HUES48 (cell line): ENCODE data around the gene TP73.
A peak's percentile ranks its signal among the peaks of the same experiment; 100 is the strongest.

Source experiments
- H3K27ac ChIP-seq: one replicate; pipeline ENCODE4 v1.7.0; 2013; ENCODE audit warnings: low read depth, low read length, inconsistent platforms
- H3K27me3 ChIP-seq: 2 replicates; pipeline ENCODE4 v1.6.1; 2013; ENCODE audit warnings: mild to moderate bottlenecking, low read length; ENCODE audit not compliant: control insufficient read depth, insufficient read depth
- H3K36me3 ChIP-seq: 2 replicates; pipeline ENCODE4 v1.6.1; 2013; ENCODE audit warnings: low read length; ENCODE audit not compliant: control insufficient read depth, insufficient read depth
- H3K4me1 ChIP-seq: 2 replicates; pipeline ENCODE4 v1.6.1; 2013; ENCODE audit warnings: mild to moderate bottlenecking, low read length; ENCODE audit not compliant: control insufficient read depth, insufficient read depth
- H3K4me3 ChIP-seq: 2 replicates; pipeline ENCODE4 v1.5.1; 2013; ENCODE audit warnings: mild to moderate bottlenecking, low read depth, low read length
- H3K9ac ChIP-seq: 2 replicates; pipeline ENCODE4 v1.6.1; 2013; ENCODE audit warnings: mild to moderate bottlenecking, low read depth, low read length, moderate library complexity
- H3K9me3 ChIP-seq: 2 replicates; pipeline ENCODE4 v1.6.1; 2013; ENCODE audit warnings: low read length; ENCODE audit not compliant: control insufficient read depth, insufficient read depth

The TP73 gene

DNA sequence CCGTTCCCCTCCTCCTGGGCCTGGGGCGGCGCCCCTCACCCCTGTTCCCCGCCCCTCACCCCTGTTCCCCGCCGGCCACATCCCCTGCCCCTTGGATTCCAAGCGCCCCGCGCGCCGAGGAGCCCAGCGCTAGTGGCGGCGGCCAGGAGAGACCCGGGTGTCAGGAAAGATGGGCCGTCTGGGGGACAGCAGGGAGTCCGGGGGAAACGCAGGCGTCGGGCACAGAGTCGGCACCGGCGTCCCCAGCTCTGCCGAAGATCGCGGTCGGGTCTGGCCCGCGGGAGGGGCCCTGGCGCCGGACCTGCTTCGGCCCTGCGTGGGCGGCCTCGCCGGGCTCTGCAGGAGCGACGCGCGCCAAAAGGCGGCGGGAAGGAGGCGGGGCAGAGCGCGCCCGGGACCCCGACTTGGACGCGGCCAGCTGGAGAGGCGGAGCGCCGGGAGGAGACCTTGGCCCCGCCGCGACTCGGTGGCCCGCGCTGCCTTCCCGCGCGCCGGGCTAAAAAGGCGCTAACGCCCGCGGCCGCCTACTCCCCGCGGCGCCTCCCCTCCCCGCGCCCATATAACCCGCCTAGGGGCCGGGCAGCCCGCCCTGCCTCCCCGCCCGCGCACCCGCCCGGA lies at the start of gene TP73:
TSS of gene TP73 (plus strand) at position 587 of the 618 bp plus-strand sequence. CDS start 29,850 bp downstream, outside the sequence.
- Histone ChIP-seq H3K27me3 (peaks cover 69% of the 10 kb centered on the region), H3K9ac (no peak within 1 kb of the TSS), H3K9me3 (no peaks in the 10 kb centered on the region), H3K4me1 (peaks cover 8% of the 10 kb centered on the region; the same call in 1 of the 2 replicates), H3K36me3 (peaks cover 12% of the 10 kb centered on the region), H3K27ac (no peak within 1 kb of the TSS), H3K4me3 (peak within 1 kb of the TSS; percentile 95)

DNA sequence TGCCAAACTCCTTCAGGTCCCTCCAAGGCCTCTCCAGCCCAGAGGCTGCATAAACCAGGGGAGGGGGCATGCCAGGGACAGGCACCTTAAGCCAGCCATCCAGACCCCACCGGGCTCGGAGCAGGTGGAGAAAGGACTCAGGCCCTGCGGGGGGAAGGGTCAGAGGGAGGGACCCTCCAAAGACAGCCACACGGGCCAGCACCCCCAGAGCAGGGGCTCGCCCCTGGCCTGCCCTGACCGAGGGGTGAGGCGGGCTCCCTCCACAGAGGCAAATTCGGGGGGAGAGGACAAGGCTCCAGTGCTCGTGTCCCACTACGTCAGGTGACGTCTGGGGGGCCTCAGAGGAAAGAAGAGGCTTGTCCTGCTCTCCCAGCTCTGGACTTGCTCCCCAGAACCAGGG lies 49.2 kb upstream of the TP73 start:
- H3K27me3 ChIP-seq: no peaks in the 10 kb centered on the region
- no peaks in the 10 kb centered on the region for H3K9me3 ChIP-seq
- no peak overlapping the region for H3K4me3 ChIP-seq
- peaks cover 5% of the 10 kb centered on the region; the same call in 1 of the 2 replicates for H3K4me1 ChIP-seq
- H3K36me3 ChIP-seq: no peaks in the 10 kb centered on the region
- H3K9ac ChIP-seq: no peak overlapping the region
- no peak overlapping the region for H3K27ac ChIP-seq

DNA sequence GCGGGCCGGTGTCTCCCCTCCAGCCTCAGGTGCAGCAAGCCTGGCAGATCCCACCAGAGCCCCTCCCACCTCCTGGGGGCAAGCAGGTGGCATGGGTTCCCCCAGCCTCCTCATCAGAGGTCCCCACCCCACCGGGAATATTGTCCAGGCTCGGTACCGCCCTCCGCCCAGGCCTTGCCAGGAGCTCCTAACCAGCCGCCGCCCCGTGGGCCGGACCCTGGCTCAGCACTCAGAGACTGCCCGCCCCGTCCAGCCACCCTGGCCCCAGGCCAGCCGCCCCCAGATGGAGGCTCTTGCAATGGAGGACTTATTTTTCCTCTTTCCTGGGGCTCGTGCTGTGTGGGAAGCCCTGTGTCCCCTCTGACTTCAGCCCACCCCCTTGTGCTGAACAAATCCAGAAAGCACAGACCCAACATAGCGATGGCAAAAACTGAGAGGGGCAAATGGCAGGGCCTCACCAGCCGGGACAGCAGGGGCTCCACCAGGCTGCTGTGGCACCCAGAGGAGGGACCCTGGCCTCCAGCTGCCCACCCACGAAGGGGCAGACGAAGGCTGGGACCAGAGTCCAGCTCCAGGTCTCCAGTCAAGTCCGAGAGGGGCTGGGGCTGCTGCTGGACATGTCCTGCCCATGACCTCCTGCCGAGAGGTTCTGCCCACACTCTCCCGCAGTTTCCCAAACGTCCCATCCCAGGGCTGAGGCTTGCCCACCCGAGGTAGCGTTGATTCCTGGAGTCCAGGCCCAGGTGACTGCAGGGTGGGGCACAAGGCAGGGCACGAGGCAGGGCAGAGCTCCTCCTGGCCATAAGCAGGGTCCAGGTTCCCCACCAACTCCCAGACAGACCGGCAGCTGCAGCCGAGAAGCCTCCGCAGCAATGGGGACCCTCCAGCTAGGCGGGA lies 48.5 kb upstream of the TP73 start:
- Histone ChIP-seq H3K9me3 (no peaks in the 10 kb centered on the region), H3K27ac (no peak overlapping the region), H3K27me3 (no peaks in the 10 kb centered on the region), H3K4me3 (no peak overlapping the region), H3K4me1 (no peaks in the 10 kb centered on the region), H3K9ac (no peak overlapping the region), H3K36me3 (no peaks in the 10 kb centered on the region)

DNA sequence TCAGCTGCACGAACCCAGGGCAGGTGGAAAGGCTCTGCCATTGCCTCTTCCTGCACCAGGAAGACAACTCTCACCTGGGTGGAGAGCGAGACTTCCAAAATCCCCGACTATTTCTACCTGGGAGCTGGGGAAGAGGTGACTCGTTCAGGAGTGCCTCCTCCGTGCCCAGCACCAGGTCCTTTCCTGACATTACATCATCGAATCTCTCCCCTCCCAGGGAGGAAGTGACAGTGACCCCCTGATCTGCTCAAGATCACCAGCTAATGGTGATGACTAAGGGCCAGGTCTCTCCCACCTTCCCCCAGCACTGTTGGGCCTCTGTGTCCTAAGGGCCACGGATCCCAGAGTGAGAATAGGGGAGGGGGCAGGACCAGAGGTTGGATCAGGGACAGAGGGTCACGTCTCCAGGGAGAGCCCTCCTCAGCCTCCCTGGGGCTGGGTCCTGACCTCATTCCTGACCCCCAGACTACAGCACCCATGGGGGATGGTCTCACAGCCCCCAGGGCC lies 47.8 kb upstream of the TP73 start:
- H3K27me3 ChIP-seq: no peaks in the 10 kb centered on the region

DNA sequence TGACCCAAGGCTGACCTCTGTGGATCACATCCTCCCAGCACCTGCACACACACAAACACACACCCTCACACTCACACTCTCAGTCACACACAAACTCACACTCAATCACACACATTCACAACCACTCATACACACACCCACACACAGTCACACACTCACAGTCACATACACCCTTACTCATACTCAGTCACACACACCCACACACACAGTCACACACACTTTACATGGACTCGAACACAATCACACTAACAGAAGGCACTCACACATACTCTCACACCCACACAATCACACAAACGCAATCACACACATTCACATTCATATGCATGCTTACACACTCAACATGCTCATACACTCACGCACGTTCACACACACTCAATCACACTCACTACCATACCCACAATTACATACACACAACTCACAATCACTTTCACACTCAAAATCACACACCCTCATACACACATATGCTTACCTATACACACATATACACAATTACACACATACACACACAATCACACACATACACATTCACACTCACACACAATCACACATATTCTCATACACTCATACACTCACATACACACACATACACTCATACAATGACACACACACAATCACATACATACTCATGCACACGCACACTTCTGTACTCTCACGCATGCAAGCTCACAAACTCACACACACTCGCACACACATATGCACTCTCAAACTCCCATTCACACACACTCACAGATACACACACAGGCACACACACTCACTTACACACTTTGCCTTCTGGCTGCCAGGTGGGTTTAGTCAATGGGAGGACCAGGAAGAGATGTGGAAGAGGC lies 47.1 kb upstream of the TP73 start:
- Histone ChIP-seq H3K9ac (no peak overlapping the region), H3K4me1 (no peaks in the 10 kb centered on the region), H3K36me3 (no peaks in the 10 kb centered on the region), H3K4me3 (no peak overlapping the region), H3K27ac (no peak overlapping the region), H3K27me3 (no peaks in the 10 kb centered on the region), H3K9me3 (no peaks in the 10 kb centered on the region)

More for the DNA sequence above, 47.8 kb upstream of the TP73 start:
- no peak overlapping the region for H3K9ac ChIP-seq
- H3K27ac ChIP-seq: no peak overlapping the region
- no peaks in the 10 kb centered on the region for H3K9me3 ChIP-seq
- H3K36me3 ChIP-seq: no peaks in the 10 kb centered on the region
- H3K4me1 ChIP-seq: no peaks in the 10 kb centered on the region
- no peak overlapping the region for H3K4me3 ChIP-seq

DNA sequence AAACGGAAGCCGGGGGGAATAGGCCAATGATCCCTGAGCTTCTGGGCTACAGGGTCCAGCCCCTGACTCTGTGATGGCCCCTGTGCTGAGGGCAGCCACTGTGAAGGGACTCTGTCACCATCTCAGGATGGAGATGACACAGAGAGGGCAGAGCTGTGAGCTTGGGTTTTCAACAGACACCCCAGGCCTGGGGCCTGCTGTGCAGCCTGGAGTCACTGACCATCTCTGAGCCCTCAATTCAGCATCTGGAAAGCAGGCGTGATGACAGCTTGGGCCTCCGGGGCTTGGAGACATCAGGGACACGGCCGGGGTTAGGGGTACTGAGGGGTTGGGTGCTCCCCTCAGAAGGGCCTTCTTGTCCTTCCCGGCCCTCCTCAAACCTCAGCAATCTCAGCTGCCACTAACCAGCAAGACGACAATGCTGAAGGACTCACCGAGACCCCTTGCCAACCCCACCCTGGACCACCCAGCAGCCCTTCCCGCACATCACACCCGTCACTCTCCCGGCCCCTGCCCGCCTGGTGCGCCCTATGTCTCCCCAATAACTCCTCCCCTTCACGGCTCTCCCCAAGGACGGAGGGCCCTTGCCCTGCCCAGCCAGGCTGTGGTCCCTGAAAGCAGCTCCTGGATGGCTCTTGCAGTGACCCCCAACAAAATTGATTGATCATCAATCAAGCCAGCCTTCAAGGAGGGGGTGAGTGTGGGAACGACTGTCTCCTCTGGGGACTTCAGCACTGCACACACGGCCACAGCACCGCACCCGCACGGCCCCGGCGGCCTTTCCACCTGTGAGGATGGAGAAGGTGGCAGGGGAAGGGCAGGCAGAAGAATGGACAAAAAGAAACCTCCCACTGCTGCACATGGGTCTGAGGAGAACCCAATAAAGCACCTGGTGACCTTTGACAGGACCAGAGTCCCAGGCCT lies 45.3 kb upstream of the TP73 start:
- no peak overlapping the region for H3K9ac ChIP-seq
- peaks cover 4% of the 10 kb centered on the region for H3K27me3 ChIP-seq
- H3K27ac ChIP-seq: no peak overlapping the region
- no peak overlapping the region for H3K4me3 ChIP-seq
- no peaks in the 10 kb centered on the region for H3K36me3 ChIP-seq
- no peaks in the 10 kb centered on the region for H3K9me3 ChIP-seq
- peaks cover 4% of the 10 kb centered on the region; the same call in 1 of the 2 replicates for H3K4me1 ChIP-seq

DNA sequence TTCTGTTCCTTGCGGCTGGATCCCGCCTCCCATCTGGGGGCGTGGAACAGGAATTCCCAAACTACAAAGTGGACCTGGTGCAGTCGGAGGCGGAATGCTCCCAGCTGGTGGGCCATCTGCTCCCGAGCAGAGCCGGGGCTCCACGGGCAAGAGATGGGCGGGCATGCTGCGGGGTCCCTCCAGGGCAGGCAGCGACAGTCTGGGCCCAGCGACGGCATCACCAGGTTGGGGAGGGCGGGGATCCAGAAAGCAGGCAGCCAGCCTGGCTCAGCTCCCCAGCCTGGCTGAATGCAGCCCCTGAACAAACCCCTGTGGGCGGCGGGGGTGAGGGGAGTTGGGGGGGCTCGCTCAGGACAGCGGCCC lies 44.6 kb upstream of the TP73 start:
- Histone ChIP-seq H3K27me3 (peaks cover 10% of the 10 kb centered on the region), H3K4me1 (peaks cover 10% of the 10 kb centered on the region; the same call in 1 of the 2 replicates), H3K36me3 (no peaks in the 10 kb centered on the region), H3K4me3 (no peak overlapping the region), H3K9me3 (no peaks in the 10 kb centered on the region), H3K9ac (no peak overlapping the region), H3K27ac (no peak overlapping the region)

DNA sequence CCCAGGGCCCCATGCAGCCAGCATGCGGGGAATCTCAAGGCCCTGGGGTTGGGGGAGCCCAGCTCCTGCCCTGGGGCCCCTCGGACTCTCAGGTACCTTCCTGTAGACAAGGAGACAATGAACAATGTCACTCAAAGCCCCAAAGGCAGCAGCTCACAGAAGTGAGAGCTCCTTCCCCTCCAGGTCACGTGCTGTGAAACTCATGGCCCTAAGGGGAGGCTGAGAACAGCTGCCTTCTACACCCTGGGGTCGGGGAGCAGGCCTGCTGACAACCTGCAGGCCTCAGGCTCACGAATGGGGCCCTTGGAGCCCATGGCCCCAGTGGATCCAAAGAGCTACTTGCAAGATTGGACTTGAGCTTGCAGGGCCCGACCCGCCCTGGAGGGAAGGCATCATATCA lies 44.2 kb upstream of the TP73 start:
- no peaks in the 10 kb centered on the region for H3K36me3 ChIP-seq
- H3K27me3 ChIP-seq: peaks cover 14% of the 10 kb centered on the region
- H3K9ac ChIP-seq: no peak overlapping the region
- no peak overlapping the region for H3K27ac ChIP-seq
- no peaks in the 10 kb centered on the region for H3K9me3 ChIP-seq
- peaks cover 15% of the 10 kb centered on the region for H3K4me1 ChIP-seq
- H3K4me3 ChIP-seq: no peak overlapping the region

DNA sequence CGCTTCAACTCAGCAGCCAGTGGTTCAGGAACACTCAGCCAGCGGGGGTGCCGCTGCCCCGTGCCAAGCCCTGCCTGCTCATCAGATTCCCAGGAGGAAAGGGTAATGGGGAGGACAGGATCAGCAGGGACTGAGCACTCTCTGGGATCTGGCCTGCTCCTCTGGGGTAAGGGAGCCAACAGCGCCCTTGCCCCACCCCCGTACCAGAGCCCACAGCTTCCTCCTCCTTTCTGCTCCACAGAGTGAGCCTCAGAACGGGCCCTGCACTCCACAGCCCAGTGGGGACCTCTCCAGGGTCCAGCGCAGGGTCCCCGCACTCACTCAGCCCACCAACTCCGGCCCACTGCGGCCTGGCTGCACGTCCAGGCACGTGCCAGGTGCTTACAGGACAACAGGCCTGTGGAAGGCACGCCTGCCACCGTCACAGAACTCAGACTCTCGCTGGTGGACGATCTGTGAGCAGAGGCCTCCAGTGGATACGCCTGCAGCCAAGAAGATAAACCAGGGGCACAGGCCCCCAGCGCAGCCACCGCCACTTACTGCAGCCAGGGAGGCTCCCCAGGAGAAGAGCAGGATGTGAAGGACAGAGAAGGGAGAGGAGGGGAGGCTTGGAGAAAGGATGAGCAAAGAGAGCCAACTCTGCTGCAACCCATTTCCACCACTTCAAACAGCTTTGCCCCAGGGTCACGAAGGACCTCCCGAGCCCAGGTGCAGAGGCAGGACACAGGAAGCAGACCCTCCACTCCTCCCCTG lies 43.1 kb upstream of the TP73 start:
- Histone ChIP-seq H3K27ac (no peak overlapping the region), H3K36me3 (no peaks in the 10 kb centered on the region), H3K4me1 (peaks cover 25% of the 10 kb centered on the region), H3K4me3 (no peak overlapping the region), H3K27me3 (peaks cover 14% of the 10 kb centered on the region), H3K9ac (no peak overlapping the region), H3K9me3 (no peaks in the 10 kb centered on the region)
